Hematopoietic multipotent progenitor cell treated with erythropoietin and hydrocortisone succinate and interleukin-3 and kit ligand, for 8 days (in vitro differentiated cells): ENCODE data around the gene NIF3L1.

Experiments
- DNase-seq: peaks from one replicate; pipeline ENCODE4 v3.0.0-alpha.2; 2015

NIF3L1 gene, protein sequence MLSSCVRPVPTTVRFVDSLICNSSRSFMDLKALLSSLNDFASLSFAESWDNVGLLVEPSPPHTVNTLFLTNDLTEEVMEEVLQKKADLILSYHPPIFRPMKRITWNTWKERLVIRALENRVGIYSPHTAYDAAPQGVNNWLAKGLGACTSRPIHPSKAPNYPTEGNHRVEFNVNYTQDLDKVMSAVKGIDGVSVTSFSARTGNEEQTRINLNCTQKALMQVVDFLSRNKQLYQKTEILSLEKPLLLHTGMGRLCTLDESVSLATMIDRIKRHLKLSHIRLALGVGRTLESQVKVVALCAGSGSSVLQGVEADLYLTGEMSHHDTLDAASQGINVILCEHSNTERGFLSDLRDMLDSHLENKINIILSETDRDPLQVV

DNA sequence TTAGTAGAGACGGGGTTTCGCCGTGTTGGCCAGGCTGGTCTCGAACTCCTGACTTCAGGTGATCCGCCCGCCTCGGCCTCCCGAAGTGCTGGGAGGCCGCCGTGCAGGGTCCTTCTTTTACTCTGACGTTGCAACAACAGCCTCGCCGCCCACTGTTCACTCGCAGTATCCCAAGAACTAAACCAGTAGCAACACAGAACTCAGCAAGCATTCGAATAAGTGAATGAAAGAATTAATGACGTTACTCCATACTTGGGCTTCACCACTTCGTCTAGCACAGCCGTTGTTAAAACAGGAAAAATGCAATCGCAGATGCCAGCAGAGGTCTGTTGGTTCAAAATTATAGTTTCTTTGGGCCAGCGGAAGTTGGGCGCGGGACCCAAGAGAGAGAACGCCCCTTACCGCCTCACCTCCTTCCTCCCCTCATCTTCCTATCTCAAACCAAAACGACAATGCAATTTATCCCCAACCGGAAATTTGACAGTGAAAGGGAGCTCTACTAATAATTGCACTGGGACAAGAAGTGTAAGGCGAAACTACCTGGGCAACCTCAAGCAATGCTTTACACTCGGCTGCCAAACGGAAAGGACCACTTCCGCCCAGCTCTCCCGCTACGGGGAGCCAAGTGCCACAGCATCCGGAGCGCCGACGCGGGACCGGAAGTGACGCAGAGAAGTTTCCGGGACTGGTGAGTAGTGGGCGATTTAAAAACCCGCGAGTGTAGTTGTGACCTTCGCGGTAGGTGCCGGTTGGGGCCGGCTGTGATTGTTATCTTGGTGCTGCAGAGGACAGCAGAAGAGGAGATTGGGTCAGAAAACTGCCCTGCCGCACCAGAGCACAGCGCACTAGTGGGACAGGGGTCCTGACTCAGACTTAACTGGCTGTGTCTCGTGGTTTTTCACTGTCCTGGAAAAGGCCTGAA, at the start of gene NIF3L1, which contains the start of gene PPIL3:
Gene NIF3L1 (plus strand): TSS at position 668 of the 922 bp plus-strand sequence. CDS start 2,573 bp downstream, outside the sequence.
Gene PPIL3 (minus strand): TSS at position 374 of the 922 bp plus-strand sequence. CDS start 1,462 bp downstream, outside the sequence.
- peak; percentile 99 for DNase-seq

DNA sequence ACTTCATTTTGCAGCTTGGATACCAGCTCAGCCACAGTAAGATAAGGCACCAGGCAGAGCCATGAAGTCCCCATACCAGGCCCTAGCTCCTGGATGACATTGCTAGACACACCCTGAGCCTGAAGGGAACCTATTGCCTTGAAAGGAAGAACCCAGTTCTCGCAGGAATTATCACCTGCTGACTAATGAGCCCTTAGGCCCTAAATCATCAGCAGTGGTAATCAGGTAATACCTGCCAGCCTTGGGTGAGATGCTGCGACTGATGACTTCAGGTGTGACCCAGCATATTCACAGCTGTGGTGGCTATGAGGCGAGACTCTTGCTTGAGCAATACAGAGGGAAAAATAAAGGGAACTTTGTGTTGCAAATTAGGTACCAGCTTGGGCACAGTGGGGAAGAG, 49.7 kb upstream of the NIF3L1 start:
- DNase-seq = no peak

DNA sequence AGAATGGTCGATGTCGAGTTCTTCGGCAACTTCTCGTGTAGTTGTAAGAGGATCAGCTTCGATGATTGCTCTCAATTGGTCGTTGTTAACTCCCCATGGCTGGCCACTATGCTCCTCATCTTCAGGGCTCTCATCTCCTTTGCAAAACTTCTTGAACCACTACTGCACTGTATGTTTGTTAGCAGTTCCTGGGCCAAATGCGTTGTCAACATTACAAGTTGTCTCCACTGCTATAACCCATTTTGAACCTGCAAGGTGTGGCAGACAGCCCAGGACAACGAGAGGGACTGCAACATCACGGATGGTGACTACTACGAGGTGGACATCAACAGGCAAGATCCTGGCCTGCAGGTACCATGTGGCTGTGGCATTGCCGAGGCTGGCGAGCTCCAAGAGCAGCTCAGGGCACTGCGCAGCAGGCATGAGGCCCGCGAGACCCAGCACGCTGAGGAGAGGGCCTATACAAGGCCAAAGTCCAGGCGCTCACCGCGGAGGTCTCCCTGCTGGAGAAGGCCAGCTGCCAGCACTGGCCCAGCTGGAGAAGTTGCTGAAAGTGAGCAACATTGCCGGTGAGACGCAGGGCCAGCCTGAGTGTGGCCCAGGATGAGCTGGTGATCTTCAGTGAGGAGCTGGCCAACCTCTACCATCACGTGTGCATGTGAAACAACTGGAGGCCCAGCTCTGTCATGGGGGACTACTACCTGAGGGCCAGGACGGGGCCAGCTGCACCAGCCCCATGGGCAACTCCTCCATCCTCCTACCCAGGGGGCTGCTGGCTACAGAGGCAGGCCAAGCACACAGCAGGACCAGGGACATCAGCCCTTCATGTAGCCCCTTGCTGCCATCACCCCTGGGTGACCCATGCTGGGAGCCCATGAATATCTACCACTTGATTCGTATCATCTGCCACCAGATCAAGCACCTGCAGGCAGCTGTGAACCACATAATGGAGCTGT, 44.9 kb upstream of the NIF3L1 start:
- DNase-seq = no peak

DNA sequence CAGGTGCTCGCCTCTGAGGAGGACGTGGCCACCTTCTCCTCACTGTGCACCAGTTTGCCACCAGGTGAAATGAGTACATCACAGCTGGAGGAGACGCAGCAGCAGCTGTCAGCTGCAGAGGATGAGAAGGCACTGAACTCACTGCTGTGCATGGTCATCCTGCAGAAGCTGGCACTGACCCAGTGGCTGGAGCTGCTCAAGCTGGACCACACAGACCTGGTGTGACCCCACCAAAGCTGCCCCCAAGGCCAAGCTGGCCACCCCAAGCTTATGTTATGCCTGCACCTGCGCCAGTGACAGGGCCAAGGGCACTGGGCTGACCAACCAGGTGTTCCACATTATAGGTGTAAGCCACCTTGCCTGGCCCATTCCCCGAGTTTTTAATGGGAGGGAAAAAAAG, 44.0 kb upstream of the NIF3L1 start:
- no peak for DNase-seq

DNA sequence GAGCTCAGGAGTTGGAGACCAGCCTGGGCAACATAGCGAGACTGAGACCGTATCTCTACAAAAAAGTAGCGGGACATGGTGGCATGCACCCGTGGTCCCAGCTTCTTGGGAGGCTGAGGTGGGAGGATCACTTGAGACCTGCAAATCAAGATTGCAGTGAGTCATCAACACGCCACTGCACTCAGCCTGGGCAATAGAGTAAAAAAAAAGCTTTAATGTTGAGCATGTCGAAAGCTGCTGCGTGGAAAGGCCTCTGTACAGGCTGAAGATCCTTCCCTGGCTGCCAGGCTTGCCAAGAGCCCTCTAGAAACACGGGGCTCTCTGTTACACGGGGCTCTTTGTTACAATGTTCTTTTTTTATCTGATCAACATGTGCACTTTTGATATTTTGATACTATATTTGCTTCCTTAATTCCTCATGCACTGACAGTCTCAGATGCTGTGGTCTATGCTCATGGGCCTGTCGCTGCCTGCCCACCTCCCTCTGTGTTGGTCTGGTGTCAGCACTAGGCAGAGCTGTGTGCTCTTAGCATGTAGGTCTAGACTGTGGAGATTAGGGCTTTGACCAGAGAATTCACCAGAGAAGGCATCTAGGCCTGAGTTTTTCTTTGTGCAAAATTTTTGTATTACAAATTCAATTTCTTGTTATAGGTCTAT, 43.4 kb upstream of the NIF3L1 start:
- DNase-seq = no peak

DNA sequence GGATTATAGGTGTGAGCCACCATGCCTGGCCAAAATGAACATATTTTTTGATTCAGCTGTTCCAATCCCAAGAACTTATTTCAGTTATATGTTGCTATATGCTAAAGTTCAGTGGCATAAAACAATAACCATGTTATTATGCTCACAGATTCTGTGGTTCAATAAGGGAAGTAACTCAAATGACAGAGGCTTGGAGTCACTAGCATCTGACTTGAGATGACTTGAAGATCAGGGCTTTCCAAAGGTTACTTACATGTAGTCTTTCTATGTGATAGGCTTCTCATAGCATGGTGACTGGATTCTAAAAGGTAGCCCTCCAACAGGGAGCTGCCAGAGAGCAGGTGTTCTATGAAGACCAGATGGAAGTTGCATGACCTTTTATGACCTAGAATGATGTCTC, 41.9 kb upstream of the NIF3L1 start:
- no peak for DNase-seq

DNA sequence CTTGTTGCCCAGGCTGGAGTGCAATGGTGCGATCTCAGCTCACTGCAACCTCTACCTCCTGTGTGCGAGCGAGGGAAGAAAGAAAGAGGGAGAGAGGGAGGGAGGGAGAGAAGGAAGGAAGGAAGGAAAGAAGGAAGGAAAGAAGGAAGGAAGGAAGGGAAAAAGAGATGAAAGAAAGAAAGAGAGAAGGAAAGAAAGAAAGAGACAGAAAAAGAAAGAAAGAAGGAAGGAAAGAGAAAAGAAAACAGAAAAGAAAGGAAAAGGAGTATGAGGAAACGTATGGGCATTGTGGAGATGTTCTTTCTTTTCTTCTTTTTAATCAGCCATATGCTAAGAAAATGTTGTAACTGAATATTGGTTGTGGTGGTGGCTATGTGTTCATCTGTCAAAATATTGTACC, 41.2 kb upstream of the NIF3L1 start:
- no peak for DNase-seq

DNA sequence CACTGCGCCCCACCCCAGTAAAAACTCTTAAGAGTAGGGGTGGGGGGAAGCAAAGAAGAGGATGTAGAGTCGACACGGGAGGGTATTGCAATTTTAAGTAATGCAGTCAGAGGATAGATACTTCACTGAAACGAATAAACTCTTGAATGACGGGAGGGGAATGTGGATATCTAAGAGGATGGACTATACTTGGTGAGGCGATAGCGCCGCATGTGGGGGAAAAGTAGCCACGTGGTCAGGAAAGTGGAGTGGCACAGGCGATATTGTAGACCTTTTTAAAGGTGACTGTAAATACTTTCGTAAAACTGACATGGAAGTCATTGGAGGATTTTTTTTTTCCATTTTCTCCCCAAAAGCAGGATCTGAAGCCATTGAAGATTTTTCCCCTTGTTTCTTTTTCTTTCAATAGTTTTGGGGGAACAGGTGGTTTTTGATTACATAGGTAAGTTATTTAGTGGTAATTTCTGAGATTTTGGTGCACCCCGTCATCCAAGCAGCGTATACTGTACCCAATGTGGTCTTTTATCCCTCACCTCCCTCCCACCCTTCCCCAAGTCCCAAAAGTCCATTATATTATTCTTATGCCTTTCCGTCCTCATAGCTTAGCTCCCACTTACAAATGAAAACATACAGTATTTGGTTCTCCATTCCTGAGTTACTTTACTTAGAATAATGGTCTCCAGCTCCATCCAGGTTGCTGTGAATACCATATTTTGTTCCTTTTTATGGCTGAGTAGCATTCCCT, 38.5 kb upstream of the NIF3L1 start:
- no peak for DNase-seq

DNA sequence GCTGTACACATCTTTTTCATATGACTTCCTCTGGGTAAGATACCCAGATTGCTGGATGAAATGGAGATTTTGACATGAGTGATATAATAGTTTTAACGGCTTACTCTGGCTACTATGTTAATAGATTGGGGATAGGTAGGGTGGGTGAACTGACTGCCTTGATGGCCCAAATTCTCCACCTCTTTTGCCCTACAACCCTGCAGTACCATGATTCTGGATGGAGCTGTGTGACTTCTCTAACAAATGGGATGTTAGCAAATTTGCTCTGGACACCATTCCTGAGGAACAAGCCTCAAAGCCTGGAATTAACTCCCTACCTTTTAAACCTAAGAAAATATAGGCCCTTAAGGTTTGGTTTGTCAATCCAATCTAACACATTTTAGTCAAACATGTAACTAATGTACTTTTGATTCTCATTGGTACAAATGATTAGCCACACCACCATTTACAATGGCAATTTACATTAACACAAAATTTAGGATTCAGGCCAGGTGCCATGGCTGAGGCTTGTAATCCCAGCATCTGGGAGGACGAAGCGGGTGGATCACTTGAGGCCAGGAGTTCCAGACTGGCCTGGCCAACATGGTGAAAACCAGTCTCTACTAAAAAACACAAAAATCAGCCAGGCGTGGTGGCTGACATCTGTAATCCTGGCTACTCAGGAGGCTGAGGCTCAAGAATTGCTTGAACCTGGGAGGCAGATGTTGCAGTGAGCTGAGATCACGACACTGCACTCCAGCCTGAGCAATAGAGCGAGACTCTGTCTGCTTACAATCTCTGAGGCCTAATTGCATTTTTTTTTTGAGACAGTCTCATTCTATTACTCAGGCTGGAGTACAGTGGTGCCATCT, 37.5 kb upstream of the NIF3L1 start:
- no peak for DNase-seq

DNA sequence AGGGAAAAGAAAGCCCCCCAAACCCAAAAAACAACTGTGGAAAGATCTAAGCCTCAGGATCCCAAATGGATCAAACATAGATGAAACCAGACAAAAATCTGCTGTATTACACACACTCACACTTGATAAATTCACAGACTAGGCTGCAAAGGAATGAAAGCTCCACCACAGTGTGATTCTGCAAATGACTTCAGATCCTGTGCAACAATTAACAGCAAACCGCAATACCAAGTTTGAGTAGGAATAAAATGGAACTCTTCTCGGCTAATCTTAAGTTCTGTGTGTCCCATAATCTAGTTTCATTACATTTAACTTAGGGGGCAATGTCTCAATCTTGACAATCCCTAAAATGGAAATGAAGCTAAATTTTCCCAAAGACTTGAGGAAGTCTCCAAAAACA, 36.6 kb upstream of the NIF3L1 start:
- no peak for DNase-seq

DNA sequence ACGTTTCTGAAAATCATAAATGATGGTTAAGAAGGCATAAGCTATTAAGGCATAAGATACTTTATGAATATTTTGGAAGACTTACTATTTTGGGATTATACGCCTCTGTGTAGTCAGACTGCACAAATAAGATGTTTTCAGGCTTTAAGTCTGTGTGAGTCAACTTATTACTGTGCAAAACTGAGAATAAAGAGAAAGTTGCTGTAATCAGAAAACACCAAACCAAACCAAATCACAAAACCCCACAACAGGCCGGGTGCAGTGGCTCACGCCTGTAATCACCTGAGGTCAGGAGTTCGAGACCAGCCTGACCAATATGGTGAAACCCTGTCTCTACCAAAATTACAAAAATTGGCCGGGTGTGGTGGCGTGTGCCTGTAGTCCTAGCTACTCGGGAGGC, 32.4 kb upstream of the NIF3L1 start:
- DNase-seq = no peak

DNA sequence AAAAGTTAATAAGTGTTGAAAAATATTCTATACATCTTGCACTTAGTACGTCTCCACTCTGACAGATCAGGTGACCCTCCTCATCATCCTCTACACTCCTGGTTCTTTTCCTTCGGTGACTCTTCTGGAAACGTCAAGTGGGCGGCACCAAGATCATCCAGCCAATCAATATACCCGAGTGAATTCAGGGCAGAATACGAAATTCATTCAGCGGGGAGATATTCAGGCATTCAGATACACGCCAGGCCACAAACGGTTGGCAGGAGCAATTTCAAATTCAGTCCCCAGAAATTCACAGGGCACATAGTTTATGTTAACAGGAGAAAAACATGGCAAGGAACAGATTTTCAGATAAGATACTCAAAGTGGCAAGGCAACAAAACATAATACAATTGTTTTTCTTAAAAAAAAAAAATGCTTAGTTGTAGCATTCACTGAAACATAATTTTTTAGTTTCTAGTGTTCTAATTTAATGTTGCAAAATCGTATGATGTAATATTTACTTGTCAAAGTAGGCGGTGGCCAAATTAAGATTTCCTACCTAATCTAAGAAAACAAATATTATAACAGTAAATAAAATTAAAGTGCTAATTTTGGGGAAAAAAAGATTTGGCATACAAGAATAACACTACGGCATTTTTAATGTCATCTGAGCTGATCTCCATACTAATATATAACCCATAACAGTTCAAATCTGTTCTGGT, 28.9 kb upstream of the NIF3L1 start:
- no peak for DNase-seq

DNA sequence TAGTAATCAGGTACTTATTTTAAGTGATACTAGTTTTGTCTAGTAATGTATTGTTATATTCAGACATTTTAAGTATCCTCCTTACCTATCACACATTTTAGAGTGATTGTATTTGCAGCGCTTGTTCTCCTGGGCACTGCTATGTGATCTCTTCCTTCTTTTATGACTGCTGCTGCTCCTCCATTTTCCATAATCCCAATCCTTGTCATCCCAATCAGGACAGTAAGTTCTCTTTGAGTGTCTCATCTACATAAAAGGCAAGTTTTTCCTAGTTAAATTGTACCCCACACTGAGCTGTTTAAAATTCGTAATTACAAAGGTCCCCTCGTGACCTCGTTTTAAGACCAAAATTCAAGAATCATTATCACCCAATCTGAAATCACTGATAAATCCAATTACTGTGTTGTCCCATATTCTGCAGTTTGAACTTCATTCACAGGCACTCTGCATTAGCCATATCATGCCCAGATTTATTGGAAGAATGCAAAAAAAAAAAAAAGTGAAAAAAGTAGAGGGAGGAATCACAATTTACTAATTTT, 27.5 kb upstream of the NIF3L1 start:
- DNase-seq = no peak

DNA sequence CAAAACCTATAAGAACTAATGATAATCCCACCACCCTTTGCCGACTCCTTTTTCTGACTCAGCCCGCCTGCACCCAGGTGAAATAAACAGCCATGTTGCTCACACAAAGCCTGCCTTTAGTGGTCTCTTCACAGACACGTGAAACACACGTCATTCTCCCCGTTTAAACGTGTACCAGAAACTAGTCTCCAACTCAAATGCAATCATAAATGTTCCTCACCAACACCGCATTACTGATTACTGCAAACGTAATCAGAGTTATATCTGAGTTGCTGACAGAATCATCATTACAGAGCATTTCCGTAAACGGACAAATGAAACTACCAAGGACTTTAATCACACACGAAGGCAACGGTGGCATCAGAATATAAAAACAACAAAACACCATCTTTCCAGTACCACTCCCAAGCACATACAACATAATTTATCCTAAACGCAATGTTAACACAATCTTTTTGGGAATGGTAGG, 26.6 kb upstream of the NIF3L1 start:
- DNase-seq = peak; percentile 55

DNA sequence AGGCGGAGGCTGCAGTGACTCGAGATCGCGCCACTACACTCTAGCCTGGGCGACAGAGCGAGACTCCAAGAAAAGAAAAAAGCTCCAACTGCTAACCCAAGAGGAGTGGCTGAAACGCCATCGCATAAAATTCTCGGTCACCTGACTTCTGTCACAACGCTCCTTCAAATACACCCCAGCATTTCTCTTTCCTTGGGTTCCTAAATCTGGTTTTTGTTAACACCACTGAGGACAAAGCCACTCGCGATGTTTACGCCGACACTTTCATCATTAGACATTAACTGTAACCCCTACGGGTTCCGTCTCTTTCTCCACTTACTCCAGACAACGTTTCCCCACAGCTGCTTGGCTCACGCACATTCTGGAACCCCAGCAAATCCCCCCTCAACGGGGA, 25.4 kb upstream of the NIF3L1 start:
- no peak for DNase-seq

DNA sequence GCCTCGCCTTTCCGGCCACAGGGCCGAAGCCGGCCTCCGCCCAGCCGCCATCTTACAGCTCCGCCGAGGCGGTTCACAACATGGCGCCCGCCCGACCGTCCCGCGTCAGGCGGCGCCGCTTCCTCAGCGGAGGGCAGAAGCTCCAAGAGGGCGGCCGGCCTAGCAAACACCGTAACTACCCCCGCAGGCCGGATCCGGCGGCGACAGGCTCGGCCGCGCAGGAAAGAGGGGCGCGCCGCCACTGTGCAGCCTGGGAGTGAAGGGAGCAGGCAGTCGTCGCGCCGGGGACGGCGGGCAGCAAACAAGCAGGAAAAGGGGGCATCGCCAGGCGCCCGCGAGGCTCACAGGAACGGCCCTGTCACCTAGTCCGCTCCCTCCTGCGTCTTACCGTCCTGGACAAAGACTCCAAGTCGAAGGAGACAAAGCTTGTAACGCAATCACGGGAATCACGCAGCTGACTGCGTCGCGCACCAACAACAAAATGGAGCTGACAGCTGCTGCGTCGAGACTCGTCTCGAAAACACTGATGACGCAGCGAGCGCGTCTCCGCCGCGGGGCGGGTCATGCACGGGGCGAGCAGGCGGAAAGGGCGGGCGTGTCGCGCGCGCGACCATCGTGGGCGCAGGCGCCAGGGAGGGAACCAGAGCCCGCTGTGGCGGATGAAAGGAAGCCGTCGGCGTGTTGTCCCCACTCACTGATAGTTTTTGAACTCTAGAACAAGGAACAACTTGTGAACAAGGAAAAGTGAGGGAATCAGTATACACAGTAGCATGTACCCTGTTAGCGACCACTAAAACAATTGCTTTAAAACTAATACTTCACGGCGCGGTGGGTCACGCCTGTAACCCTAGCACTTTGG, 24.8 kb upstream of the NIF3L1 start, which contains the start of gene CLK1:
Gene CLK1 (minus strand): TSS at position 483 of the 859 bp plus-strand sequence. CDS start 2,796 bp downstream, outside the sequence.
- peak; percentile 93 for DNase-seq

DNA sequence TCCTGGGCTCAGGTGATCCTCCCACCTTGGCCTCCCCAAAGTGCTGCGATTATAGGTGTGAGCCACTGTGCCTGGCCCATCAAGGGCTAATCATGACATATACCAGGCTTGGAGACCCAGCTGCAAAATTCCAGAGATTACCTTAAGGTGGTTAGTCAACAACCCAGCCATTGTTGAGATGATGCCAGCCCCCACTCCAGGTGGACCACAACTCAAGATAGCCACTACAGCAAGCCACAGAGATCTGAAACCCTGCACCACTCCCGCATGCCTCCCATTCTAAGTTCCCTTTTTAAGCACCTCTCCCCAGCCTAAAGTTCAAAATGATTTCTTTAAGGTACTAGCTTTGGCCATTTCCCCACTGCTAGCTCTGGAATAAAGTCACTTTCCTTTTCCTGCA, 20.2 kb upstream of the NIF3L1 start:
- DNase-seq = no peak

DNA sequence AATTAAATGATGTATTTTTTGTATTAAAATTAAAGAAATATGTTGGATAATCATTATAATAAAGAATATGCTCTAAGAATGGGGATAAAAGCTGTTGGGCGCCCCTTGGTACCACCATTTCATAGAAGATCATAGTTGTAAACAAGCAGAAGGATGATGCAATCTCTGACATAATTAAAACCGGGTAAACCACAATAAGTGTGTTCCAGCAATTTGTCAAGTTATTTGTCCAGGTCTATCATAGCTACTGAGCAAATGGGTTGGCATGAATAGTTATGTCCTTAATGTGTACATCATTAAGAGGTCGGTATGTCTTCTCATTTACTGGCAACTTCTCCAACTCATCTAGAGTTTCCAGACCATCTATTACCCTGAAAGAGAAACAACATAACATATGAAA, 18.0 kb upstream of the NIF3L1 start:
- no peak for DNase-seq
